Activated T-helper 1 cell treated with anti-CD3 and anti-CD28 coated beads, Interleukin-12 subunit alpha, Interleukin-12 subunit beta, Interleukin-2, Interleukin-4 antibody, amounts not matched to agents 30 ng/mL and 10 ng/mL and 1 ng/mL, durations not matched to agents 14 hours and 24 hours and 36 hours (primary cell): ENCODE measurements around the gene LRRD1. TPM values are rescaled to one million over a fixed set of nuclear protein-coding genes. Genes with fewer than 3 reads are reported as not detected.

ENCODE experiments used
- DNase-seq: peaks from one replicate; pipeline ENCODE4 v3.0.0; 2021; ENCODE audit warnings: low spot score
- H3K27ac Mint-ChIP-seq: one replicate; pipeline ENCODE4 v1.8.0; 2021; ENCODE audit warnings: mild to moderate bottlenecking, mixed read lengths
- H3K27me3 Mint-ChIP-seq: one replicate; pipeline ENCODE4 v1.8.0; 2022; ENCODE audit warnings: mild to moderate bottlenecking, moderate library complexity, mixed read lengths; ENCODE audit not compliant: insufficient read depth
- H3K36me3 Mint-ChIP-seq: one replicate; pipeline ENCODE4 v1.8.0; 2021; ENCODE audit warnings: low read depth, mixed read lengths
- H3K4me1 Mint-ChIP-seq: one replicate; pipeline ENCODE4 v1.8.0; 2021; ENCODE audit warnings: low read depth, mixed read lengths
- H3K4me3 Mint-ChIP-seq: one replicate; pipeline ENCODE4 v1.8.0; 2021; ENCODE audit warnings: mild to moderate bottlenecking, moderate library complexity, mixed read lengths
- H3K9me3 Mint-ChIP-seq: one replicate; pipeline ENCODE4 v1.8.0; 2021; ENCODE audit warnings: mixed read lengths
- intact Hi-C: fragments of 100-400 bp; cut with micrococcal nuclease; formaldehyde crosslinking; loops from one replicate; pipeline ENCODE4 v1.15.1; 2024
- total RNA-seq: library from RNA; stranded (reverse); gene quantifications from 2 replicates; pipeline ENCODE4 v1.2.3, GENCODE V29; 2022

LRRD1 gene
- total RNA-seq, 1 donor from 2014 or later, result not detected

DNA sequence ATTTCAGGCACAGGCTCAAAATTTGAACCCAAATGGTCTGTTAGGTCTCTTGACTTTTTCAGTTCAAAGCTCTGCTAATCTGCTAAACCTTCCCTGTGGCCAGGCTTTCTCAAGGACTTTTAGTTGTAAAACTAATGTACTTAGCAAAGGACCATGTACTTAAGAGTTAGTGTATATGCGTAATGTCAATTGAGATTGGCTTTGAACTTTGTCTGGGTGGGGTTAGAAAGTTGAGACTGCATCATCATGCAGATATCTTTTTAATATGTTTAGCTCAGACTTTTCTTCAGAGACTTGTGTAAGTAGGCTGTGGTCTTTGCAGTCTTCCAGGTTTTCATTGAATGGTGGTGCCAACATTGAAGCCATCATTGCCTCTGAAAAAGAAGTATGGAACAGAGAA lies 78.4 kb downstream of the LRRD1 start:
- Mint-ChIP-seq H3K27ac (no peak overlapping the region), H3K4me3 (no peak overlapping the region), H3K4me1 (no peaks in the 10 kb centered on the region), H3K27me3 (no peaks in the 10 kb centered on the region), H3K36me3 (peaks cover 35% of the 10 kb centered on the region), H3K9me3 (no peaks in the 10 kb centered on the region)
- DNase-seq, result no peak
- intact Hi-C loops, result no loop called here

DNA sequence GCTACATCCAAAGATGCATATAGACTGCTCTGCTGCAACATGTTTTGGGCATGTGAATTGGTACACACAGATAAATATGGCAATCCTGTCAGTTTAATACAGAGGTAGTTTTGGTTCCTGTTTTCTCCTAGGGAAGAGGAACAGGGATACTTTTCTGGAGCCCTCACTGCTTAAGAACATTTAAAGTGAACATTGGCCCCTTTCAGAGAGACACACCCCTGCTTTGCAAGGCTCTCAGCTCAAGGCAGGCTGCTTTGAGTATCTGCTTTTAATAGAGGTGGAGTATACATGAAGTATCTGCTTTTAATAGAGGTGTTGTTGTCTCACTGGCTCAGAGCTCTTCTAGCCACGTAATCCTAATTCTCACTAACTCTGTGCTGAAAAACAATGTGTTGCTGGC lies 83.6 kb downstream of the LRRD1 start:
- Mint-ChIP-seq H3K27ac (no peak overlapping the region), H3K4me3 (no peak overlapping the region), H3K27me3 (no peaks in the 10 kb centered on the region), H3K9me3 (no peaks in the 10 kb centered on the region), H3K36me3 (peaks cover 41% of the 10 kb centered on the region), H3K4me1 (no peaks in the 10 kb centered on the region)
- no peak for DNase-seq
- intact Hi-C loops, result no loop called here

Other genes with a start within 250 kb of the LRRD1 start
- 34.1 and 36.1 TPM in 2 replicates for gene AKAP9, start 238.3 kb downstream of the LRRD1 start, total RNA-seq
- 96.9 and 102 TPM in 2 replicates for gene CYP51A1, start 44.7 kb downstream of the LRRD1 start, total RNA-seq
- 48.2 and 48.3 TPM in 2 replicates for gene KRIT1, start 66.8 kb upstream of the LRRD1 start, total RNA-seq
- 60.9 and 61.8 TPM in 2 replicates for gene ANKIB1, start 66.8 kb upstream of the LRRD1 start, total RNA-seq